H9 (cell line): ENCODE measurements around the gene ENG. TPM values are rescaled to one million over a fixed set of nuclear protein-coding genes. Genes with fewer than 3 reads are reported as not detected.

ENCODE experiments used
- DNase-seq: peaks from one replicate; pipeline ENCODE4 v3.0.0-alpha.2; 2017
- H2AFZ ChIP-seq: one replicate; pipeline ENCODE4 v1.6.1; 2013; ENCODE audit warnings: mild to moderate bottlenecking, low read length, control low read depth, moderate library complexity
- H2AK5ac ChIP-seq: 2 replicates; pipeline ENCODE4 v1.6.1; 2013; ENCODE audit warnings: low read length, control low read depth, mixed read lengths; ENCODE audit not compliant: insufficient read length
- H2BK120ac ChIP-seq: one replicate; pipeline ENCODE4 v1.6.1; 2013; ENCODE audit warnings: low read depth, mild to moderate bottlenecking, low read length, control low read depth, inconsistent platforms; ENCODE audit not compliant: poor library complexity, severe bottlenecking
- H2BK12ac ChIP-seq: 2 replicates; pipeline ENCODE4 v1.6.1; 2013; ENCODE audit warnings: low read length, control low read depth, mixed read lengths, low read depth; ENCODE audit not compliant: insufficient read length
- H2BK15ac ChIP-seq: 2 replicates; pipeline ENCODE4 v1.6.1; 2013; ENCODE audit warnings: low read depth, low read length, control low read depth
- H2BK20ac ChIP-seq: one replicate; pipeline ENCODE4 v1.6.1; 2013; ENCODE audit warnings: low read depth, mild to moderate bottlenecking, low read length, control low read depth, inconsistent platforms; ENCODE audit not compliant: poor library complexity, severe bottlenecking
- H2BK5ac ChIP-seq: 2 replicates; pipeline ENCODE4 v1.6.1; 2013; ENCODE audit warnings: low read length, control low read depth, mixed read lengths; ENCODE audit not compliant: insufficient read length
- H3K14ac ChIP-seq: 2 replicates; pipeline ENCODE4 v1.6.1; 2013; ENCODE audit warnings: low read length, control low read depth; ENCODE audit not compliant: insufficient read depth
- H3K18ac ChIP-seq: 2 replicates; pipeline ENCODE4 v1.6.1; 2013; ENCODE audit warnings: low read depth, mild to moderate bottlenecking, mixed read lengths, low read length, control low read depth; ENCODE audit not compliant: insufficient read length
- H3K23ac ChIP-seq: 2 replicates; pipeline ENCODE4 v1.6.1; 2013; ENCODE audit warnings: low read length, control low read depth, mixed read lengths, low read depth; ENCODE audit not compliant: insufficient read length
- H3K23me2 ChIP-seq: 2 replicates; pipeline ENCODE4 v1.6.1; 2013; ENCODE audit warnings: low read depth, mild to moderate bottlenecking, mixed read lengths, low read length, control low read depth; ENCODE audit not compliant: insufficient read length, poor library complexity, severe bottlenecking
- H3K27ac ChIP-seq: 2 replicates; pipeline ENCODE4 v1.5.1; 2013; ENCODE audit warnings: low read length, control low read depth, mixed read lengths, low read depth; ENCODE audit not compliant: insufficient read length
- H3K27me3 ChIP-seq: 2 replicates; pipeline ENCODE4 v1.6.1; 2013; ENCODE audit warnings: low read length, control low read depth, inconsistent platforms; ENCODE audit not compliant: insufficient read depth
- H3K4ac ChIP-seq: 2 replicates; pipeline ENCODE4 v1.6.1; 2013; ENCODE audit warnings: low read depth, mild to moderate bottlenecking, control low read depth, inconsistent platforms, low read length, moderate library complexity
- H3K4me1 ChIP-seq: 2 replicates; pipeline ENCODE4 v1.6.1; 2013; ENCODE audit warnings: low read length, control low read depth, inconsistent platforms; ENCODE audit not compliant: insufficient read depth
- H3K4me2 ChIP-seq: 2 replicates; pipeline ENCODE4 v1.6.1; 2013; ENCODE audit warnings: low read length, control low read depth, mixed read lengths; ENCODE audit not compliant: insufficient read length, insufficient read depth
- H3K56ac ChIP-seq: 2 replicates; pipeline ENCODE4 v1.6.1; 2013; ENCODE audit warnings: low read depth, mild to moderate bottlenecking, mixed read lengths, low read length, control low read depth; ENCODE audit not compliant: insufficient read length
- H3K79me1 ChIP-seq: 2 replicates; pipeline ENCODE4 v1.6.1; 2013; ENCODE audit warnings: low read depth, mild to moderate bottlenecking, moderate library complexity, low read length, control low read depth, inconsistent platforms; ENCODE audit not compliant: insufficient read depth, poor library complexity, severe bottlenecking
- H3K79me2 ChIP-seq: 2 replicates; pipeline ENCODE4 v1.6.1; 2013; ENCODE audit warnings: low read length, control low read depth, inconsistent platforms; ENCODE audit not compliant: insufficient read depth
- H3K9ac ChIP-seq: 2 replicates; pipeline ENCODE4 v1.6.1; 2013; ENCODE audit warnings: low read length, control low read depth, mixed read lengths; ENCODE audit not compliant: insufficient read length; ENCODE audit errors: extremely low read depth
- H3K9me3 ChIP-seq: one replicate; pipeline ENCODE4 v1.6.1; 2013; ENCODE audit warnings: low read depth, low read length, inconsistent platforms; ENCODE audit not compliant: control insufficient read depth
- H3T11ph ChIP-seq: one replicate; pipeline ENCODE4 v1.6.1; 2013; ENCODE audit warnings: mild to moderate bottlenecking, low read length, control low read depth, inconsistent platforms
- H4K20me1 ChIP-seq: one replicate; pipeline ENCODE4 v1.6.1; 2013; ENCODE audit not compliant: control insufficient read depth, insufficient read length, insufficient read depth
- H4K5ac ChIP-seq: 2 replicates; pipeline ENCODE4 v1.6.1; 2013; ENCODE audit warnings: low read depth, mild to moderate bottlenecking, mixed read lengths, low read length, control low read depth; ENCODE audit not compliant: insufficient read length
- H4K8ac ChIP-seq: replicated peaks from 2 replicates; pipeline ENCODE4 v1.6.1; 2013; ENCODE audit warnings: low read length, control low read depth, mixed read lengths, low read depth; ENCODE audit not compliant: insufficient read length
- H4K91ac ChIP-seq: 2 replicates; pipeline ENCODE4 v1.6.1; 2013; ENCODE audit warnings: low read depth, mild to moderate bottlenecking, moderate library complexity, mixed read lengths, low read length, control low read depth; ENCODE audit not compliant: insufficient read length
- H3K27ac Mint-ChIP-seq, 3 experiments: 2 replicates in 2 of 3; 3 replicates in 1 of 3; pipeline ENCODE4 v1.8.0; 2020 to 2021; ENCODE audit warnings: mixed read lengths in 3 of 3, mild to moderate bottlenecking in 1 of 3, moderate library complexity in 1 of 3
- H3K27me3 Mint-ChIP-seq: 2 replicates; pipeline ENCODE4 v1.8.0; 2021; ENCODE audit warnings: low read depth, mild to moderate bottlenecking, moderate library complexity, mixed read lengths
- H3K36me3 Mint-ChIP-seq, 3 experiments: 2 replicates in 2 of 3; 3 replicates in 1 of 3; pipeline ENCODE4 v1.8.0; 2020 to 2021; ENCODE audit warnings: low read depth in 3 of 3, mixed read lengths in 3 of 3; ENCODE audit not compliant: insufficient read depth in 1 of 3
- H3K4me1 Mint-ChIP-seq, 2 experiments: 2 replicates each; pipeline ENCODE4 v1.8.0; 2020; ENCODE audit warnings: mixed read lengths in 2 of 2
- H3K4me3 Mint-ChIP-seq, 2 experiments: 2 replicates in 1 of 2; 3 replicates in 1 of 2; pipeline ENCODE4 v1.8.0; 2020 to 2021; ENCODE audit warnings: mild to moderate bottlenecking in 2 of 2, mixed read lengths in 2 of 2, moderate library complexity in 1 of 2
- H3K9me3 Mint-ChIP-seq, 2 experiments: 2 replicates in 1 of 2; 3 replicates in 1 of 2; pipeline ENCODE4 v1.8.0; 2020; ENCODE audit warnings: mild to moderate bottlenecking in 2 of 2, mixed read lengths in 2 of 2, moderate library complexity in 1 of 2
- WGBS: extraction: QIAGEN DNeasy Blood & Tissue Kit; methylation state at CpG from one replicate; pipeline ENCODE4 v1.1.7; 2013; ENCODE audit warnings: missing lambda C conversion rate, low lambda C conversion rate, mixed read lengths; ENCODE audit not compliant: insufficient read length; ENCODE audit errors: extremely low coverage; 5-methylcytosine and 5-hydroxymethylcytosine counted together
- total RNA-seq: library from RNA; stranded (reverse); gene quantifications from 2 replicates; pipeline ENCODE4 v1.2.1, GENCODE V29; 2021
- TF ChIP-seq, protein P1 (sequence below): fragments of 200-600 bp; sonication (generic); conservative IDR thresholded peaks from 3 replicates; pipeline ENCODE4 v1.8.0; 2021; ENCODE audit warnings: antibody characterized with exemption, mild to moderate bottlenecking

ENG gene
- total RNA-seq, 1 experiment from 2014 or later, result 2.1 TPM

GRCh38 chr9:127785933-127786772 is 68.3 kb downstream of the ENG start, which contains the start of gene CDK9:
Gene CDK9, plus strand, starts transcription at chr9:127786034. Its CDS starts 115 bp downstream, at chr9:127786149.
- Histone ChIP-seq H3T11ph (no peak within 1 kb of the TSS), H4K8ac (no peak within 1 kb of the TSS), H3K4me1 (no peaks in the 10 kb centered on the region), H2BK5ac (no peak within 1 kb of the TSS), H3K9ac (peak within 1 kb of the TSS; percentile 35), H4K91ac (no peak within 1 kb of the TSS), H3K4ac (no peak within 1 kb of the TSS), H3K23me2 (peaks cover 2% of the 10 kb centered on the region), H2BK15ac (no peak within 1 kb of the TSS), H3K27ac (no peak within 1 kb of the TSS), H3K27me3 (no peaks in the 10 kb centered on the region), H3K79me2 (peaks cover 3% of the 10 kb centered on the region; the same call in 1 of the 2 replicates), H3K79me1 (peaks cover 16% of the 10 kb centered on the region), H2AFZ (no peak within 1 kb of the TSS), H3K23ac (no peak within 1 kb of the TSS), H2BK120ac (no peak within 1 kb of the TSS), H2BK20ac (no peak within 1 kb of the TSS), H3K4me2 (peak within 1 kb of the TSS; percentile 82), H4K20me1 (no peaks in the 10 kb centered on the region), H4K5ac (no peak within 1 kb of the TSS), H3K56ac (no peak within 1 kb of the TSS), H3K9me3 (no peaks in the 10 kb centered on the region), H2AK5ac (no peak within 1 kb of the TSS), H2BK12ac (no peak within 1 kb of the TSS), H3K18ac (peak within 1 kb of the TSS; percentile 78), H3K14ac (peak within 1 kb of the TSS; percentile 81)
- TF ChIP-seq, protein P1, sequence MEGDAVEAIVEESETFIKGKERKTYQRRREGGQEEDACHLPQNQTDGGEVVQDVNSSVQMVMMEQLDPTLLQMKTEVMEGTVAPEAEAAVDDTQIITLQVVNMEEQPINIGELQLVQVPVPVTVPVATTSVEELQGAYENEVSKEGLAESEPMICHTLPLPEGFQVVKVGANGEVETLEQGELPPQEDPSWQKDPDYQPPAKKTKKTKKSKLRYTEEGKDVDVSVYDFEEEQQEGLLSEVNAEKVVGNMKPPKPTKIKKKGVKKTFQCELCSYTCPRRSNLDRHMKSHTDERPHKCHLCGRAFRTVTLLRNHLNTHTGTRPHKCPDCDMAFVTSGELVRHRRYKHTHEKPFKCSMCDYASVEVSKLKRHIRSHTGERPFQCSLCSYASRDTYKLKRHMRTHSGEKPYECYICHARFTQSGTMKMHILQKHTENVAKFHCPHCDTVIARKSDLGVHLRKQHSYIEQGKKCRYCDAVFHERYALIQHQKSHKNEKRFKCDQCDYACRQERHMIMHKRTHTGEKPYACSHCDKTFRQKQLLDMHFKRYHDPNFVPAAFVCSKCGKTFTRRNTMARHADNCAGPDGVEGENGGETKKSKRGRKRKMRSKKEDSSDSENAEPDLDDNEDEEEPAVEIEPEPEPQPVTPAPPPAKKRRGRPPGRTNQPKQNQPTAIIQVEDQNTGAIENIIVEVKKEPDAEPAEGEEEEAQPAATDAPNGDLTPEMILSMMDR, result no peak
- WGBS, result no CpG with 5 or more reads among the region's 75 CpGs
- Mint-ChIP-seq H3K27me3 (peaks cover 6% of the 10 kb centered on the region), H3K4me3 (peak within 1 kb of the TSS; percentile 93 to 95), H3K27ac (peak within 1 kb of the TSS; percentile 89 to 94 (median 92); a peak in 5 of 7 replicates), H3K4me1 (peaks cover 7 to 25% of the 10 kb centered on the region in 2 experiments), H3K9me3 (no peaks in the 10 kb centered on the region), H3K36me3 (peaks cover 39 to 45% (median 43%) of the 10 kb centered on the region in 3 experiments)
- DNase-seq, result peak; percentile 92
